Osteoblast (primary cell): Measurements from ENCODE around the gene DGKZ. TPM values are rescaled to one million over a fixed set of nuclear protein-coding genes. Genes with fewer than 3 reads are reported as not detected.

Experiments
- DNase-seq: peaks from one replicate; pipeline ENCODE4 v3.0.0; 2011; ENCODE audit warnings: low spot score, mixed read lengths; ENCODE audit not compliant: insufficient read length; ENCODE audit errors: missing footprints
- H2AFZ ChIP-seq: 2 replicates; pipeline ENCODE4 v1.6.0; 2011; ENCODE audit warnings: mild to moderate bottlenecking, low read length
- H3K27ac ChIP-seq: 2 replicates; pipeline ENCODE4 v1.5.1; 2011; ENCODE audit warnings: mild to moderate bottlenecking, low read depth, low read length, moderate library complexity
- H3K27me3 ChIP-seq: 2 replicates; pipeline ENCODE4 v1.6.0; 2012; ENCODE audit warnings: mild to moderate bottlenecking, control low read depth, inconsistent platforms, low read length, moderate library complexity; ENCODE audit not compliant: insufficient read depth
- H3K36me3 ChIP-seq: 2 replicates; pipeline ENCODE4 v1.5.1; 2011; ENCODE audit warnings: mild to moderate bottlenecking, low read length, control low read depth, moderate library complexity; ENCODE audit not compliant: insufficient read depth
- H3K4me1 ChIP-seq: 2 replicates; pipeline ENCODE4 v1.5.1; 2011; ENCODE audit warnings: mild to moderate bottlenecking, low read length, control low read depth, moderate library complexity; ENCODE audit not compliant: insufficient read depth
- H3K4me2 ChIP-seq: 2 replicates; pipeline ENCODE4 v1.6.0; 2011; ENCODE audit warnings: mild to moderate bottlenecking, low read length; ENCODE audit not compliant: insufficient read depth
- H3K4me3 ChIP-seq: fragments of 200-600 bp; sonication (generic); 3 replicates; pipeline ENCODE4 v1.5.1; 2012; ENCODE audit warnings: mild to moderate bottlenecking, low read length, inconsistent platforms; ENCODE audit not compliant: insufficient read depth
- H3K79me2 ChIP-seq: 2 replicates; pipeline ENCODE4 v1.6.0; 2012; ENCODE audit warnings: mild to moderate bottlenecking, low read length, control low read depth, inconsistent platforms; ENCODE audit not compliant: insufficient read depth
- H3K9me3 ChIP-seq: 2 replicates; pipeline ENCODE4 v1.5.1; 2011; ENCODE audit warnings: low read depth, low read length, control low read depth
- H4K20me1 ChIP-seq: 2 replicates; pipeline ENCODE4 v1.6.0; 2012; ENCODE audit warnings: mild to moderate bottlenecking, low read length, control low read depth; ENCODE audit not compliant: insufficient read depth
- CTCF ChIP-seq: IDR thresholded peaks from 2 replicates; pipeline ENCODE4 v1.5.1; 2011; ENCODE audit warnings: mild to moderate bottlenecking, low read depth, low read length, moderate library complexity; ENCODE audit errors: extremely low read depth
- total RNA-seq: library from RNA; depleted of rRNA; stranded (reverse); fragments of >200 nt; gene quantifications from 2 replicates; pipeline ENCODE4 v1.2.3, GENCODE V29; 2012

The DGKZ gene
- total RNA-seq, 1 donor, result 52.5 TPM

- H3K4me2 ChIP-seq, result no peak overlapping the region
- peaks cover 50% of the 10 kb centered on the region for H3K79me2 ChIP-seq
- TF ChIP-seq CTCF, result no peak
- H3K4me1 ChIP-seq, result peaks cover 21% of the 10 kb centered on the region
- H4K20me1 ChIP-seq, result peaks cover 31% of the 10 kb centered on the region
- peak; percentile 66 for DNase-seq
- H3K27me3 ChIP-seq, result no peaks in the 10 kb centered on the region
- no peak overlapping the region for H2AFZ ChIP-seq
- H3K4me3 ChIP-seq, result no peak overlapping the region
- peaks cover 61% of the 10 kb centered on the region for H3K36me3 ChIP-seq
- H3K27ac ChIP-seq, result peak overlapping the region; percentile 7
- no peaks in the 10 kb centered on the region for H3K9me3 ChIP-seq
These were observed 40.9 kb upstream of the DGKZ start for GRCh38 chr11:46306296-46306853.

GRCh38 chr11:46307369-46307768 is 39.9 kb upstream of the DGKZ start:
- TF ChIP-seq CTCF, result no peak
- H3K36me3 ChIP-seq, result peaks cover 67% of the 10 kb centered on the region
- H4K20me1 ChIP-seq, result peaks cover 31% of the 10 kb centered on the region
- H3K27ac ChIP-seq, result no peak overlapping the region
- H3K4me1 ChIP-seq, result peaks cover 21% of the 10 kb centered on the region
- no peak overlapping the region for H3K4me3 ChIP-seq
- no peak for DNase-seq
- no peaks in the 10 kb centered on the region for H3K9me3 ChIP-seq
- no peaks in the 10 kb centered on the region for H3K27me3 ChIP-seq
- H3K79me2 ChIP-seq, result peaks cover 50% of the 10 kb centered on the region
- no peak overlapping the region for H2AFZ ChIP-seq
- no peak overlapping the region for H3K4me2 ChIP-seq

GRCh38 chr11:46307785-46308341 is 39.4 kb upstream of the DGKZ start:
- Histone ChIP-seq H3K4me2 (no peak overlapping the region), H4K20me1 (peaks cover 31% of the 10 kb centered on the region), H3K27me3 (no peaks in the 10 kb centered on the region), H3K4me1 (peaks cover 21% of the 10 kb centered on the region), H3K4me3 (no peak overlapping the region), H3K36me3 (peaks cover 67% of the 10 kb centered on the region), H3K79me2 (peaks cover 49% of the 10 kb centered on the region), H2AFZ (no peak overlapping the region), H3K27ac (no peak overlapping the region), H3K9me3 (no peaks in the 10 kb centered on the region)
- DNase-seq, result peak; percentile 29
- no peak for TF ChIP-seq CTCF

- peaks cover 21% of the 10 kb centered on the region for H3K4me1 ChIP-seq
- TF ChIP-seq CTCF, result peak; percentile 89
- peaks cover 45% of the 10 kb centered on the region for H3K79me2 ChIP-seq
- no peaks in the 10 kb centered on the region for H3K27me3 ChIP-seq
- H3K27ac ChIP-seq, result peak overlapping the region; percentile 56
- H3K4me2 ChIP-seq, result peak overlapping the region; percentile 38
- peaks cover 73% of the 10 kb centered on the region for H3K36me3 ChIP-seq
- peak; percentile 96 for DNase-seq
- no peaks in the 10 kb centered on the region for H3K9me3 ChIP-seq
- H2AFZ ChIP-seq, result no peak overlapping the region
- H3K4me3 ChIP-seq, result no peak overlapping the region
- H4K20me1 ChIP-seq, result peaks cover 31% of the 10 kb centered on the region
These were observed 38.4 kb upstream of the DGKZ start for GRCh38 chr11:46308631-46309419.
